Pancreas (tissue), 10 donors: ENCODE data around the gene POMC. TPM values are rescaled to one million over a fixed set of nuclear protein-coding genes. Genes with fewer than 3 reads are reported as not detected.

ENCODE experiments used
- ATAC-seq, 4 donors: fragments of 200-7000 bp; cut with Tn5 transposase; one replicate each; pipeline versions ENCODE4 v1.8.0 to v1.9.1; 2020; ENCODE audit warnings: mild to moderate bottlenecking in 4 of 4, moderate library complexity in 4 of 4
- DNase-seq, 6 donors: peaks; one replicate each; pipeline ENCODE4 v3.0.0-alpha.2; 2020
- FAIRE-seq: peaks from 2 replicates; lab custom pipeline; 2012; peaks lifted over from hg19 to GRCh38; lab: Jason Lieb, UNC
- H3K27ac ChIP-seq, 4 donors: fragments of 200-600 bp; sonication (generic); 1 replicate in 3 of 4; 2 replicates in 1 of 4; pipeline versions ENCODE4 v1.5.0 to v1.8.0; 2020
- H3K27me3 ChIP-seq, 4 donors: fragments of 200-600 bp; one replicate each; pipeline ENCODE4 v1.8.0; 2021
- H3K36me3 ChIP-seq, 3 donors: fragments of 200-600 bp; sonication (generic) in 1 of 3; one replicate each; pipeline versions ENCODE4 v1.5.0 to v1.8.0; 2020 to 2021
- H3K4me1 ChIP-seq, 3 donors: fragments of 200-600 bp; one replicate each; pipeline ENCODE4 v1.8.0; 2021
- H3K4me3 ChIP-seq, 4 donors: fragments of 200-600 bp; sonication (generic) in 2 of 4; one replicate each; pipeline versions ENCODE4 v1.5.0 to v1.8.0; 2020 to 2021
- H3K9me3 ChIP-seq, 4 donors: fragments of 200-600 bp; one replicate each; pipeline ENCODE4 v1.8.0; 2021
- WGBS, 2 donors: extraction: QIAGEN DNeasy Blood & Tissue Kit; methylation state at CpG; one replicate each; pipeline ENCODE4 v1.1.7; 2013; 5-methylcytosine and 5-hydroxymethylcytosine counted together
- intact Hi-C, 3 donors: fragments of 100-400 bp; cut with DNase I; formaldehyde crosslinking; loops; one replicate each; pipeline versions ENCODE4 v1.11.1 to v1.14.2; 2022
- polyA plus RNA-seq, 2 donors: library from polyadenylated mRNA; stranded (reverse); fragments of 200-250 nt; gene quantifications; one replicate each; pipeline ENCODE4 v1.2.3, GENCODE V29; 2013
- total RNA-seq, 6 donors: library from RNA; stranded (reverse); fragmentation: NEBNext Ultra II Directional in 4 of 6; extraction: Animal tissue kit (Norgen Biotek cat#: 25700) in 4 of 6; gene quantifications; one replicate each; pipeline versions ENCODE4 v1.2.1 to v1.2.4, GENCODE V29; 2021 to 2023
- TF ChIP-seq, protein P1 (sequence below), 4 donors: fragments of 200-600 bp; sonication (generic) in 3 of 4; IDR thresholded peaks; one replicate each; pipeline versions ENCODE4 v1.5.0 to v1.8.0; 2021; ENCODE audit warnings: antibody characterized with exemption in 4 of 4
- donor health status: healthy with polysubstance abuse.
- donor health status: DM: no; HTN: no; CAD: no; lungs with moderate emphysema.
- donor health status: DM: no; HTN: no; CAD: no.
- donor health status: control.
- donor health status: control.
- donor health status: Bipolar disorder and iron deficiency.
- donor health status: DM: yes; HTN: yes; CAD: no.
- donor health status: DM: no; HTN: no; CAD: no.
- donor health status: DM: no; HTN: no; CAD: no.
- donor health status: DM: yes; HTN: yes; CAD: no.

POMC gene
- total RNA-seq (10 to 100 TPM in 1 of 6 donors, 1 to 10 TPM in 5; 2.4 to 13.5 (median 5.7) TPM), polyA plus RNA-seq (10 to 100 TPM in 1 of 2 donors, 1 to 10 TPM in 1; 8.2 to 12.0 TPM)

DNA sequence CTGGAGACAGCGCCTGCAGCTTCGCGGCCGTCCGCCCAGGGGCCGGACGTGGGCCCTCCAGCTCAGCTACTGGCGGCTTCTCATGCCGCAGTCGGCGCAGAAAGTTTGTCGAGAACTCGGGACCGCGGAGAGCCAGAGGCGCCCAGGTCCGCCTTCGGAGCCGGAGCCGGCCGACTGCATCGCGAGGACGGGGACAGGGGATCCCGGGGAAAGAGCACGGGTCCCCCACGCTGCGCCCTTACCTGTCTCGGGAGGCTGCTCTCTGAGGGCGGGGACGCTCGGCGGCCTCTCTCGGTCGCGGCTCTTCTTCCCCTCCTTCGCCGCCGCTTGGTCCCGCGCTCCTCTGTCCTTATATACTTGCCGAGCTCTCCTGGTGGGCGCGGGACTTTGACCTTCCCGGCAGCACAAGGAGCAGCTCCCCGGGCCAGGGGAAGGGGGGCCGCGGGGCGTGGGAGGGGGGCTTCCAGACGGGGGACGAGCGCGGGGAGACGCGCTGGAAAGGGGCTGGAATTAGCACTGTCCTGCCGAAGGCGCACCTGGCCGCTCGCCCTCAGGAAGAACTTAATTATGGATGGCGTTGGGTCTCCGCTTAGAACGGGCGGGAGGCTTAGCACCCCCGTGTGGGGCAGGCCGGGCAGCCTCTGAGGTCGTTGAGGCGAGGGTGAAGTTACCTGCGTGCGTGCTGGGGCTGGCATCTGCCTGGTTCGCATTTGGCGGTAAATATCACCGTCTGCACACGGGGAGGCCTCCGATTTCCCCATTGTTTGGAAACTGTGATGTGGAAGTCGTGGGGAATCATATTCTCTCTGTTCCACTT is at the start of gene POMC:
Gene POMC, minus strand, starts transcription at position 325 of the 817 bp plus-strand sequence. CDS start 3,808 bp downstream, outside the sequence.
- Histone ChIP-seq H3K27ac (no peak within 1 kb of the TSS), H3K9me3 (no peaks in the 10 kb centered on the region), H3K4me3 (peak within 1 kb of the TSS; percentile 6 to 51 (median 31)), H3K27me3 (no peaks in the 10 kb centered on the region), H3K4me1 (no peaks in the 10 kb centered on the region), H3K36me3 (no peaks in the 10 kb centered on the region)
- TF ChIP-seq, protein P1, sequence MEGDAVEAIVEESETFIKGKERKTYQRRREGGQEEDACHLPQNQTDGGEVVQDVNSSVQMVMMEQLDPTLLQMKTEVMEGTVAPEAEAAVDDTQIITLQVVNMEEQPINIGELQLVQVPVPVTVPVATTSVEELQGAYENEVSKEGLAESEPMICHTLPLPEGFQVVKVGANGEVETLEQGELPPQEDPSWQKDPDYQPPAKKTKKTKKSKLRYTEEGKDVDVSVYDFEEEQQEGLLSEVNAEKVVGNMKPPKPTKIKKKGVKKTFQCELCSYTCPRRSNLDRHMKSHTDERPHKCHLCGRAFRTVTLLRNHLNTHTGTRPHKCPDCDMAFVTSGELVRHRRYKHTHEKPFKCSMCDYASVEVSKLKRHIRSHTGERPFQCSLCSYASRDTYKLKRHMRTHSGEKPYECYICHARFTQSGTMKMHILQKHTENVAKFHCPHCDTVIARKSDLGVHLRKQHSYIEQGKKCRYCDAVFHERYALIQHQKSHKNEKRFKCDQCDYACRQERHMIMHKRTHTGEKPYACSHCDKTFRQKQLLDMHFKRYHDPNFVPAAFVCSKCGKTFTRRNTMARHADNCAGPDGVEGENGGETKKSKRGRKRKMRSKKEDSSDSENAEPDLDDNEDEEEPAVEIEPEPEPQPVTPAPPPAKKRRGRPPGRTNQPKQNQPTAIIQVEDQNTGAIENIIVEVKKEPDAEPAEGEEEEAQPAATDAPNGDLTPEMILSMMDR (IDR thresholded peaks at IDR 0.05), result no peak
- no peak for FAIRE-seq
- ATAC-seq, result peak; percentile 62 to 78 (median 77)
- intact Hi-C loops, result no loop called here
- DNase-seq, result peak in 5 of 6 donors; percentile 12 to 73 (median 40)
- 10 to 11% methylated on average over 59 to 75 of the region's 75 CpGs for WGBS, 2 donors

DNA sequence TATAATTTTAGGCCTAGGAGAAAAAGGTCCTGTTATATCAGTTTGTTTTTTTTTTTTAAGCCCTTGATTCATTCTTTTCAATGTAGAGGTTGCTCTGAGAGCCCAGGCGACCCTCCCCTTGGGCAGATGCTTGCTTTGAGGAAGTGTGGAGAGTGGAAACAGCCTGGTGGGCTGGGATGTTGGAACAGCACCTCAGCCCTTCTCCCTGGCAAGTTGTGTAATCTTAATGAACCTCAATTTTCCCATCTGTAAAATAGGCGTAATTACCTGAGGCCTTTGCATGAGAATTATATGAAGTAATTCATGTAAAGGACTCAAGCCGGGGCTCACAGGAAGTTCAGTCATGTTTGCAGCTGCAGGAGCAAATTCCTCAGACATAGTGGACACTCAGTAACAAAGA is 49.7 kb upstream of the POMC start:
- Histone ChIP-seq H3K27me3 (no peaks in the 10 kb centered on the region), H3K4me1 (peaks cover 0 to 5% (median 0%) of the 10 kb centered on the region in 3 donors), H3K27ac (no peak overlapping the region), H3K4me3 (no peak overlapping the region), H3K36me3 (no peaks in the 10 kb centered on the region), H3K9me3 (no peaks in the 10 kb centered on the region)
- DNase-seq (no peak), ATAC-seq (no peak), FAIRE-seq (no peak)
- WGBS, 2 donors, result 90 to 93% methylated on average over 3 of the region's 3 CpGs
- intact Hi-C loops, result no loop called here
- TF ChIP-seq, protein P1 (IDR thresholded peaks at IDR 0.05), result no peak

DNA sequence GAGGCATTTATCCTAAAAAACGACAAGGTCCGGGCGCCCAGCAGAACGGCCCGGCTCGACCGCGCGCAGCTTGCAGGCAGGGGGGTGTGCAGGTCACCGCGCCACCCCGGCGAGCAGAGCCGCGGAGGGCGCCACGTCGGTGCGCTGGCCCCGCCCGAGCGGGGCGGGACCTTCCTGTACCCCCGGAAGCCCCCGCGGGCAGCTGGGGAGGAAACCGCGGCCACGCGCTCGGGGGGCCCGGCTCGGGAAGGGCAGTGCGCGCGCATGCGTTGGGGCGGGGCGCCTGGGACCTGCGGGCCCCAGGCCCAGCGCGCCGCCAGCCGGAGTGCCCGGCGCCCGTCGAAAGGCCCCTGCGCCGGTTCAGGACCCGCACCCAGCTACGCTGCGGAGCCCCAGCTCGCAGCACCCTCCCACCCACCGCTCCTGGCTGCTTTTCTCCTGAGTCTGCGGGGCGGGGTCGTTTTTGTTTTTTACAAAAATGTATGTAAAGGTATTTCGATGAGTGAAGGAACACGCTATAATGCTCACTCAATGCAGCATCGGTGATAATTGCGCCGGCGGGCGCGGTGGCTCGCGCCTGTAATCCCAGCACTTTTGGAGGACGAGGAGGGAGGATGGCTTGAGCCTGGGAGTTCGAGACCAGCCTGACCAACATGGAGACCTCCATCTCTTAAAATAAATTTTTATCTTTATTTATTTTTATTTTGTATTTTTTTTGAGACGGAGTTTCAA is 47.7 kb upstream of the POMC start:
- DNase-seq (peak; percentile 64 to 83 (median 71)), ATAC-seq (peak; percentile 86 to 92 (median 89)), FAIRE-seq (no peak)
- peaks cover 0 to 5% (median 0%) of the 10 kb centered on the region in 3 donors for H3K4me1 ChIP-seq
- intact Hi-C loops, result no loop called here
- 3 to 8% methylated on average over 71 of the region's 71 CpGs for WGBS, 2 donors
- TF ChIP-seq, protein P1 (IDR thresholded peaks at IDR 0.05), result no peak
- H3K27ac ChIP-seq, result peak overlapping the region in 3 of 4 donors; percentile 52 to 69 (median 60)
- H3K9me3 ChIP-seq, result no peaks in the 10 kb centered on the region
- H3K4me3 ChIP-seq, result peak overlapping the region; percentile 14 to 50 (median 36)
- no peaks in the 10 kb centered on the region for H3K36me3 ChIP-seq
- H3K27me3 ChIP-seq, result no peaks in the 10 kb centered on the region

DNA sequence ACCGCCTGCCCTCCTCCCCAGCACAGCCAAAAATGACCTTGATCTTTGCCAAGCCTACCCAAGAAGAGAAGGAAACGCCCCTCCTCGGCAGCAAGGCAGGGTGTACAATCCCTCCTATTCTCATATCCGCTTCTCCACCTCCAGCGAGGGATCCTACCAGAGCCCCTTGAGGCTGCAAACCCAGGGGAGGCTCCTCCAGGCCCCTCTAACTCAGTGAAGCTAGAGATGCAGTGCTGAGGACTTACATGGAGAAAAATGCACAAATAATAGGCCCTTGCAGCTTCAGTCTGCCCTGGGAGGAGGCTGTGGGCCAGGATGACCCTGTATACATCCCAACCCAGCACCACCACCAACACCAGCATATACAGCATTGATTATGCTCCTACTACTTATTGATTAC is 46.9 kb upstream of the POMC start:
- H3K36me3 ChIP-seq, result no peaks in the 10 kb centered on the region
- no peaks in the 10 kb centered on the region for H3K27me3 ChIP-seq
- no peaks in the 10 kb centered on the region for H3K9me3 ChIP-seq
- WGBS, 2 donors, result 46 to 59% methylated on average over 5 of the region's 5 CpGs
- TF ChIP-seq, protein P1 (IDR thresholded peaks at IDR 0.05), result no peak
- intact Hi-C loops, result no loop called here
- FAIRE-seq, result no peak
- H3K27ac ChIP-seq, result peak overlapping the region in 2 of 4 donors; percentile 52 to 69
- H3K4me1 ChIP-seq, result peaks cover 0 to 5% (median 0%) of the 10 kb centered on the region in 3 donors
- ATAC-seq, result peak in 3 of 4 donors; percentile 10 to 42 (median 12)
- no peak overlapping the region for H3K4me3 ChIP-seq
- no peak for DNase-seq
